ENCODE data around the gene DENND1B.

DENND1B gene

GRCh38 chr1:197744979-197745378, 30.3 kb downstream of the DENND1B start:
- DNase-seq (ENCODE audit: low read depth), result no peak

- DNase-seq (ENCODE audit: low read depth), result no peak
Measured at GRCh38 chr1:197743578-197743977, 31.7 kb downstream of the DENND1B start.

DNA sequence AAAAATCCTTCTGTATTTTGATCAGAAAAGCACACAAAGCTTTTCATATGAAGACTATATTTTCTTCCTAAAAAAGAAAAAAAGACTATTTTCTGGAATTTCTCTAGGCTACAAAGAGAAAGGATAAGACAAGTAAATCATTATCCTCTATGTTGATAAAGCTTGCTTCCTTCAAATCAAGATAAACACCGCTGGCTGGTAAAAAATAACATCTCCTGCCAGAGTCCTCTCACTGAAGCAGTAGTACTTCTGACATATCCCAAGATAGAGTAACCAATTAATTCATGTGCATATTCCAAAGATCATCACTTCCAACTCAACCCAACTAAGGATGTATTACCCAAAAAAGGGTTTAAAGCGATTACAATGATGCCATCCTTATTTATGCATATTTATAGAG, 34.3 kb downstream of the DENND1B start:
- no peak for DNase-seq (ENCODE audit: low read depth)

DNA sequence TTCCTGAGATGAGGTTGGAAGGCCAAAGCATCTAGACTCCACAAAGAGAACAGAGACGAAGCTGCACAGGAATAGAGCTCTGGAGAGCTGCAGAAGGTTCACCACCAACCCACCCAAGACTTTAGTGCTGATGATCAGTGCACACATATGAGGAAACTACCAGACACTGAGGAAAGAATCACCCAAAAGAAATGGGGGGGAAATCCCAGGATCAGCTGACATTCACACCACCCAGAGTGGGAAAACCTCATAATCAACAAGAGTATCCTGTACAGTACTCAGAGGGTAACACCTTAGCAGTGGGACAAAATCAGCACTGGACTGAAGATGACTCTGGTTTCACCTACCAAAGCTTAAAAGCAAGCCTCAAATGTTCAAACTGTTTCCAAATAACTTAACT, 36.4 kb downstream of the DENND1B start:
- DNase-seq (ENCODE audit: low read depth), result no peak

DNA sequence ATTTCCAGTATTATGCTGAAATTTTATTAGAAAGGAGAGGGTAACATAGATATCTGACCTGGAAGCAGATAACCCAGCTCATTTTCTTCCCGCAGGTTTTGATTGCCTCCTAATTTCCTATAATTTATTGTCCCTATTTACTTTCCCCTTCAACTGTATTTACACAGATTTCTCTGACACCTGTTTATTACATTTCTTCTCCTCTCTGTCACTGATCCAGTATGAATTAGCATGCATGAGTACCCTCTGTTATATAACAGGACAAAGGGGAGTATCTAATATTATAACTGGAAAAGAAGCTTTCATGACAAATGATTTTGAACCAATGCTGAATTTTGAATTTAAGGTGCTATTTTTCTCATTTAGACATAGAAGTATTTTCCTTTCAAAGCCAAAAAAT, 37.4 kb downstream of the DENND1B start:
- no peak for DNase-seq (ENCODE audit: low read depth)

GRCh38 chr1:197736685-197737084, 38.6 kb downstream of the DENND1B start:
- DNase-seq (ENCODE audit: low read depth), result peak; percentile 96

- DNase-seq (ENCODE audit: low read depth), result no peak
Measured at GRCh38 chr1:197735461-197735860, 39.8 kb downstream of the DENND1B start.

GRCh38 chr1:197733324-197733723, 42.0 kb downstream of the DENND1B start:
- no peak for DNase-seq (ENCODE audit: low read depth)

- DNase-seq (ENCODE audit: low read depth), result no peak
Measured at GRCh38 chr1:197732187-197732586, 43.1 kb downstream of the DENND1B start.

GRCh38 chr1:197731449-197731848, 43.8 kb downstream of the DENND1B start:
- DNase-seq (ENCODE audit: low read depth), result no peak

- no peak for DNase-seq (ENCODE audit: low read depth)
Measured at GRCh38 chr1:197725976-197726375, 49.3 kb downstream of the DENND1B start.

DNA sequence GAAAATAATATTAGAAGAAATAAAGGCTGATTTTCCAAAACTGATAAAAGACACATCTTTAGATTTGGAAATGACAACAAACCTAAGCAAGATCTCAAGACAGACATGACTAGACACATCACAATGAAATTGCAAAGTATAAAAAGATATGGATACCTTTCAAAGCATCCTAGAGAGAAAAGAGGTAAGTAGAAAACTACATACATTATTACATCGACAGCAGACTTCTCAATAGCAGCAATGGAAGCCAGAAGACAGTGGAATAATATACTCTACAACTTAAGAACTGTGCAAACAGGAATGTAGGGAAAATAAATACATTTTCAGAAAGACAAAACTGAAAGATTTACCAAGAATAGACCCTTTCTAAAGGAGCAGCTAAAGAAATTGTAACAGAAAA, 50.2 kb downstream of the DENND1B start:
- no peak for DNase-seq (ENCODE audit: low read depth)

DNA sequence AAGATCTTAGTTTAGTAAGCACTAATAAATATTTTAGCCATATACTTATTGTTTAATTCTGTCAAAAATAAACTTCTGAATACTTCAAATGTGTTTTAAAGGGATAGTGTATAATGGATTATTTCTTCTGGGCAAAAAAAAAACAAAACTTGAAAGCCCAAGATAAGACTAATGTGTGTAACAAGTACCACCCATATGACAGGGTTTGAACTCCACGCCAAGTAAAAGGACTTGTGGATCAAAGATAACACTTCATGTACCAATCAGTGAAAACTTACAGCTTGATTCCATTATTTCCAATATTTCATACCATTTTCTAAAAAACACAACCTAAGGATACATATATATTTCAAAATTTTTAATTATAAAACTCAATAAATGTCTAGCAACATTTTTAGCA, 59.5 kb downstream of the DENND1B start:
- no peak for DNase-seq (ENCODE audit: low read depth)

DNA sequence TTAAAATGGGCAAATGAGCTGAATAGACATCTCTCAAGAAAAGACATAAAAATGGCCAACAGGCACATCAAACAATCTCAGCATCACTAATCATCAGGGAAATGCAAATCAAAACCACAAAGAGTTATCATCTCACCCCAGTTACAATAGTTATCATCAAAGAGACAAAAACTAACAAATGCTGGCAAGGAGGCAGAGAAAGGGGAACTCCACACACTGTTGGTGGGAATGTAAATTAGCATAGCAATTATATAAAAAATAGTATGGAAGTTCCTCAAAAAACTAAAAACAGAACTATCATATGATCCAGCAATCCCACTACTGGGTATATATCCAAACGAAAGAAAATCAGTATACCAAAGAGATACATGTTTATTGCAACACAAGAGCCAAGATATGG, 68.7 kb downstream of the DENND1B start:
- no peak for DNase-seq (ENCODE audit: low read depth)

DNA sequence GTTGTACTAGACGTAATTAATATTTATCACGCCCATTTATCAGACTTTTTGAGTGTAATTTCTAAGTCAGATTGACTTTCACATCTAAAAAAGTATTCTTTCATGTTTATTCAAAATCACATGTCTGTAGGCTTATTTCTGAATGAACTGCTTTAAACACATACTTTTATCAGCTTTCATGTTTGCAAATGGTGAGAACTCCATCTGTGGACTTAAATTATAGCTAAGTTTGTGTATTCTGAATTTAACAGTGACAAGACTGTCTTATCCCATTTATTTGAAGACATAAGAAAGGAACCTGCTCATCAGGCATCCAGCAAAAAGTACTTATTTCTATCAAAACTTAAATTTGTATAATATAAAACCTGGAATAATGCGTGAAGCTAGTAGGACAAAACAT, 69.3 kb downstream of the DENND1B start:
- no peak for DNase-seq (ENCODE audit: low read depth)

GRCh38 chr1:197700688-197701087, 74.6 kb downstream of the DENND1B start:
- peak; percentile 17 for DNase-seq (ENCODE audit: low read depth)

DNA sequence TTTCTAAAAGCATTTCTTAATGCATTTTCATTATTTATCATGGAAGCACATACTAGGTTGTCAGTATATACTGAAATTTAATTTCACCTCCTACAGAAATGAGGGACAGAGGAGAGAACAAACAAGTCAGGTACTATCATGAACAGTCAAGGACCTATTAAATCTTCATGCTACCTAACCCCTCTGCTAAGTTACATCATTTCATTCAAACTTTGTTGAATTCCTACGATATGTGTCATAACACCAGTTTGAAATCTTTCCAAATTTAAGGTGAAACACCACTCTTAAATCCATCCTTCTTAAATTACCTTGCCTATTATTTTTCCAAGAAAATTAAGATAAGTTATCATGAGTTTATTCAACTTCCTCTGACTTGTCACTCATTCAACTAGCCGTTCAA, 78.9 kb downstream of the DENND1B start:
- DNase-seq (ENCODE audit: low read depth), result no peak

- no peak for DNase-seq (ENCODE audit: low read depth)
Measured at GRCh38 chr1:197695961-197696360, 79.3 kb downstream of the DENND1B start.

GRCh38 chr1:197692965-197693364, 82.3 kb downstream of the DENND1B start:
- DNase-seq (ENCODE audit: low read depth), result no peak

DNA sequence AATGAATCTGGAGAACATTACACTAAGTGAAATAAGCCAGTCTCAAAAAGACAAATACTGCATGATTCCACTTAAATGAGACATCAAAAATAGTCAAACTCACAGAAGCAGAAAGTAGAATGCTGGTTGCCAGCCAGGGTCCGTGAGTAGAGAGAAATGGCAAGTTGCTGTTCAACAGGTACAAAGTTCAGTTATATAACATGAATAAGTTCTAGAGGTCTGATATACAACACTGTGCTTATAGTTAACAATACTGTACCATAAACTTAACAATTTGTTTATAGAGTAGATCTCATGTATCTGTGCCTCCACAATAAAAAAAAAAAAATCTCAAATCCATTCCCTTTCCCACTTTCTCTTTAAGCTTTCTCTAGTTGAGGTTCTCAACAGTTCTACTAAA, 83.5 kb downstream of the DENND1B start:
- no peak for DNase-seq (ENCODE audit: low read depth)

DNA sequence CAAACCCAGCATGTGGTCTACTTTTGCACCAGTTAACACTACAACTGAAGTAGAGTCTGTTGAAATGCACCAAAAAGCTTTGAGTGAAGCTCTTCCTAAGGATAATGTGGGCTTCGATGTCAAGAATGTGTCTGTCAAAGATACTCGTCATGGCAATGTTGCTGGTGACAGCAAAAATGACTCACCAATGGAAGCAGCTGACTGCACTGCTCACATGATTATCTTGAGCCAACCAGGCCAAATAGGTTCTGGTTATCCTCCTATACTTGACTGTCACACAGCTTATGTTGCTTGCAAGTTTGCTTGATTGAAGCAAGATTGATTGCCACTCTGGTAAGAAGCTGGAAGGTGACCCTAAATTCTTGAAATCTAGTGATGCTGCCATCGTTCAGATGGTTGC, 85.2 kb downstream of the DENND1B start:
- no peak for DNase-seq (ENCODE audit: low read depth)

DNA sequence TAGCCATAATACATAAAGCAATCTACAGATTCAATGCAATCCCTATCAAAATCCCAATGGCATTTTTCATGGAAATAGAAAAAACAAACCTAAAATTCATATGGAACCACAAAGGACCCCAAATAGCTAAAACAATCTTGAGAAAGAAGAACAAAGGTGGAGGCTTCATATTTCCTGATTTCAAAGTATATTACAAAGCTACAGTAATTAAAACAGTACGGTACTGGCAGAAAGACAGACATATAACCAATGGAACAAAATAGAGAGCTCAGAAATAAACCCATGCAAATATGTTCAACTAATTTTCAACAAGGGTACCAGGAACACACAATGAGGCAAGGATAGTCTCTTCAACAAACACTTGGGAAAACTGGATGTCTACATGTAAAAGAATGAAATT, 87.0 kb downstream of the DENND1B start:
- DNase-seq (ENCODE audit: low read depth), result no peak

DNA sequence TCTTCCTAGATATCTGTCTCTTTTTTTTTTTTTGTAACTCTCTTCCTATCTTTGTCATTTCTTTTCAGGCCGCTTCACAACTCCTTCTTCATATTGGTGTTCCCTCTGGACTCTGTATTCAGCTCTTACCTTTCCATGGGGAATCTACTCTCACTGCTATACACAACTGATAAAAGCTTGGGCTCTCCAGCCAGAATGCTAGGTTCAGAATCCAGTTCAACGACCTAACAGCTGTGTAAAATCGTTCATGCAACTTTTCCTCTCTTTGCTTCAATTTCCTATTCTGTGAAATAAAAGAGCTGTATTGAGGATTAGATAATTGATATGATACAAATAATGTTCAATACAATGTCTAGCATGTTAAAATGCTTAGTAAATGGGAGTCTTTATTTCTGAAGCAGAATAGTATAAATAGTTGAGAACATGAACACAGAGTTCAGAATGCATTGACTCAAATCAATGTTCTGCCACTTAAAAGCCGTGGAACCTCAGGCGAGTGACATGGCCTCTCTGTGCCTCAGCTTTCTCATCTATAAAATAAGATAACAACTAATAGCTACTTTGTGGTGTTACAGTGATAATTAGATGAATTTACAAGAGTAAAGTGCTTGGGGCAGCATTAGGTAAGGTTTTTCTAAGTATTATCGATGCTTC, 88.5 kb downstream of the DENND1B start:
- DNase-seq (ENCODE audit: low read depth), result no peak

GRCh38 chr1:197686231-197686630, 89.0 kb downstream of the DENND1B start:
- DNase-seq (ENCODE audit: low read depth), result no peak

- no peak for DNase-seq (ENCODE audit: low read depth)
Measured at GRCh38 chr1:197685785-197686184, 89.5 kb downstream of the DENND1B start.

Data from GM04503 (cell line).